HG03520 (cell line): ENCODE measurements around the gene SPATA12.

Experiments
- ATAC-seq: cut with Tn5 transposase; IDR thresholded peaks from one replicate; pipeline ENCODE4 v1.9.1; 2021; ENCODE audit warnings: mild to moderate bottlenecking, moderate library complexity; ENCODE audit not compliant: unreplicated experiment

Gene SPATA12

DNA sequence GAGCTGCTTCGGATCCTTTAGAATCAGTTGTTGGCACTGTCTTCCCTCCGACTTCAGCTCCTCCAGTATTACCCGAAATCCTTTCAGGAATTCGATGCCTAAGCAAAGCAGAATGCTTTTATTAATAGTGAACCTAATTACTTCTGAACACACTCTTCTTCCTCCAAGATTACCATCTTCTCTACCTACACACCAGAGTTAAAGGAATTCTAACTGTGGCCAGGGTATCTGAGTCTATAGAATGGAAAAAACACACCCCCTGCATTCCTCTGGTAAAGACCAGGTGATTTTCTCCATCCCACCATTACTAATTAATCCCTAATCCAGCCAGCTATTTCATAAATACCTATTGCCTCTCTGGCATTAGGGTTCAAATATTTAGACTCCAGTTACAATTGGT, 49.8 kb downstream of the SPATA12 start:
- ATAC-seq = no peak

DNA sequence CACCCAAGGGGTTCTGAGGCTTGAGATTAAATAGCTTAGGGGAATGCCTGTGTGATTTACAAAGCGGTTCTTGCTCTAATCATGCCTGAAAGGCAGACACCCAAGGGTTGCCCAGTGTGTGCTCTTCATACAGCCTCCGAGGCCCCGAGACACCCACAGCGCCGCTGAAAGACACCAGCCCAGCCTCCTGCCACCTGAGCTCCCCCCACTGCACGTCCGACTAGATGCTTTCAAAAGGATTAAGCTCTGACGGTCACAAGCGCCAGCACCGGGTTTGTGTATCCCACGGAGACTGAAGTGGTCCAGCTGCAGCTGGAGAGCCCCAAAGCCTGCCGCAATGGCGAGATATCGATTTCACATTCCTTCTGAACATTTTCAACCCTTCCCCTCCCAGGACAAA, 50.3 kb downstream of the SPATA12 start:
- no peak for ATAC-seq

DNA sequence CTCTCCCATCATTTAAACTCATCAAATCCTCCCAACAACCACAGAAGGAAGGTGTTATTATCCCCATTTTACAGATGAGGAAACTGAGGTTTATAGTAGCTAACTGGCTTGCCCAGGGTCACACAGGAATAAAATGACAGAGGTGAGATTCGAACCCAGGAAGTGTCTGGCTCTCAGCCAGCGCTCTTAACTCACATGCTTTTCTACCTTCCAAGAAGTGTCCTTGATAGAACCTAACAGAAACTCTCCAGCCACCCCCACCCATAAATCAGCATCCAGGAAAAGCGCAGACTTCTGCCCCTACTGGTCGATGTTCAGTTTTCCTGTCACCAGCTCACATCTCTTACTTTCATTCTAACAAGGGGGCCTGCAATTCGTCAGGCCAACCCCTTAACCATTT, 51.7 kb downstream of the SPATA12 start:
- ATAC-seq = no peak

DNA sequence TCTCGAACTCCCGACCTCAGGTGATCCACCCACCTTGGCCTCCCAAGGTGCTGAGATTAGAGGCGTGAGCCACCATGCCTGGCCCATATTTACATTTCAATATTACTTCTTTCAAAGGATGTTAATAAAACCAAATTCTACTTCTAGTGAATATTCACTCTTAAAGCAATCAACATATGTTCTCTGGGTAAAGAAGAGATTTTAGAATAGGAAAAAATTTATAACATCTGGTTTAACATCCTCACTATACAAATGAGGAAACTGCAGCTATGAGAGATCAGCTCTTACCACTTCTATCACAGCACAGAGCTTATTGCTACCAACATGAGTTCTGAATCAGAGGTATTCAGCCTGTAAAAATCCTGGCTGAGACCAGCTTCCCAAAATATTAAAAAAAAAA, 56.0 kb downstream of the SPATA12 start:
- no peak for ATAC-seq

DNA sequence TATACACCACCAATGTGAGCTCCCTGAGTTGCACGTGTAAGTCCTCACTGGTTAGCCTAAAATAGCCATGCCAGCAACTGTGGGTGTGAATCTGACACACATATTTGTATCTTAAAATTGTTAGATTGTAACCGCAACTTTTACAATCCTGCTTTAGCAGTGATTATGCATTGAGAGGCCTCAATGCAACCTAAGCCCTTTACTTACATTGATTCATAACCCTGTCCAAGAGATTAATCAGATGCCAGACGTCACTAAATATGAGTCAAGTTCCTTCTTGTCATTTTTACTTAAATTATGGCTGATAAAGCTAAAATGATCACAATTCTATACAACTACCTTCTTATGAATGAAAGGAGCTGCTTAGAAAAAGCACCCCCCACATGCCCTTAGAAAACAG, 57.8 kb downstream of the SPATA12 start:
- no peak for ATAC-seq

DNA sequence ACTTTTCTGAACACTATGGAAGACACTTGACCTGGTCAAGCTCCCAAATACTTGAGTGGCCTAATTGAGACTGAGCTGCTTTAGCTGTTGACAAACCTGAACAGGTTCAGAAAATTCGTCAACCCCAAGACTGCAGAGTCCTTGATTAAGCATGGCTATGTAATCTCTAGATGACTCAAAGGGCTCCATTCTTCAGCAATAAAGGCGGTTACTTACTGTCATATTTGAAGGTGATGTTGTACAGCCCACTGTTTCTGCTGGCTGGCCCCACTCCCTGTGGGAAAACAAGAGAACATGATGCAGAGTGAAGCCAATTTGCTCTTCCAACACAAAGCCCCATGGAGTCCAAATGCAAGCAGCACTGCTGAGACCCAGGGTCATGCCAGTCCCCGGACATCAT, 59.6 kb downstream of the SPATA12 start:
- no peak for ATAC-seq

DNA sequence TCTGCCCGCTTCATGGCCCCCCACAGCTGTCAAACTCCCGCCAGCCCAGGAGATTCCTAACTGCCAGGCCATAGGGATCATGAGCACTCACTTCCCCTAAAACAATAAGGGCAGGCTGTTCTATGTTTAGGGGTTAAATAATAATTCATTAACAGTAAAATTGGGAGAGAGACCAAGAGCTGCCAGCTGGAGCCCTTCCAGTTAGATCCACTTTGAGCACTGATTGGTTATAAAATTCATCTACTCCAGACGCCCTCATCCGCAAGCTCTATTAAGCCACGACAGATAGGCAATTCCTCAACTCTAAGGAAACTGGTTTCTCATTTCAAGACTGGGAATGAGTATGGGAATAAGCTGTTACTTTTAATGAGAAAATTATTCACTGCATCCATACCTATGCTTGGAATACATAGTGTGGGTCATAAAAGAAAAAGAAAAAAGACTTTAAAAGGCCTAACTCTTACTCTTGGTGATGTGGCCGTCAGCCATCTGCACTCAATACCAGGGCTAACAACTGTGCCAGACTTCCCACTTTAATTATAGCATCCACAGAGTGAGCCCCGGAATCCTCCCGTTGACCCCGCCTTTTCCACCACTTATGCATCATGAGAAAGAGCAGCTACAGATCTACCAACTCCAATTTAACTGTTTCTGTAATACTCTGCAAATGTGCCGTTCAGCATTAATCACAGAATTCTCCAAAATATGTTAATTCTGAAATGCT, 60.1 kb downstream of the SPATA12 start:
- ATAC-seq = no peak
